ENCODE results near the gene IDH3G. TPM values are rescaled to one million over a fixed set of nuclear protein-coding genes. Genes with fewer than 3 reads are reported as not detected.
A peak's percentile ranks its signal among the peaks of the same experiment; 100 is the strongest.

Gene IDH3G
- total and polyA plus RNA-seq, 4 donors: 33.3 to 72.5 (median 47.6) TPM

GRCh38 chrX:153799326-153799725 lies 5.2 kb upstream of the IDH3G start:
- no peak for DNase-seq
- no peaks in the 10 kb centered on the region for H3K27me3 ChIP-seq (ENCODE audit: control insufficient read depth in 1 of 2, insufficient read depth in 2 of 2, low read length in 1 of 2)
- 86 to 97% methylated on average over 5 of the region's 5 CpGs for WGBS, 2 donors
- intact Hi-C loops (cut with DNase I): no loop called here
- no peak for ATAC-seq (ENCODE audit: low FRiP score)
- no peaks in the 10 kb centered on the region for H3K4me1 ChIP-seq (ENCODE audit: control insufficient read depth in 1 of 2, insufficient read depth in 2 of 2, low read length in 2 of 2)
- no peak overlapping the region for H3K4me3 ChIP-seq (ENCODE audit: low read length in 2 of 2)
- no peak overlapping the region for H3K27ac ChIP-seq (ENCODE audit: low read depth in 1 of 2, low read length in 2 of 2)
- no peaks in the 10 kb centered on the region for H3K9me3 ChIP-seq (ENCODE audit: control insufficient read depth, low read length)
- H3K36me3 ChIP-seq (ENCODE audit: control insufficient read depth in 1 of 2, insufficient read depth in 2 of 2, low read length in 1 of 2): peaks cover 0 to 3% of the 10 kb centered on the region in 2 donors

DNA sequence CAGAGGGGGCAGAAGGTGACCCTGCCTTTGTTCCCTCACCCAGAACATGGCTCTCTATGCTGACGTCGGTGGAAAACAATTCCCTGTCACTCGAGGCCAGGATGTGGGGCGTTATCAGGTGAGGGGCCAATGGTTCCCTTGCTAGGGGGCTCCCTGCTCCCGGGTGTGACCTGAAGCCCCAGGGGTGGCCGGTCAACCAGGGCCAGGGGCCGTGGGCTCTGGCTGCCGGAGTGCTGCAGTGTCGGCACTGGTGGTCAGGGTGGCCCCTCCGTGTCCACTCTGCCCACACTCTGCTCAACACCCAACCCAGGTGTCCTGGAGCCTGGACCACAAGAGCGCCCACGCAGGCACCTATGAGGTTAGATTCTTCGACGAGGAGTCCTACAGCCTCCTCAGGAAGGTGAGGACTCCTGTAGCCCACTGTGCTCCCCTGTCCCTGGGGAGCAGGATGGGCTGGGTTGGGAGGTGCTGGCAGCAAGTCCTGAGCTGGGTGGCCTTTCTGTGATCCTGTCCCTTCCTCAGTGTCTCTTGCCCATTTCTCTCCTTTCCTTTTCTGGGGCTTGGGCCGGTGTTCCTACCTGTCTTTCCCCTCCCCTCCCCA lies 3.3 kb upstream of the IDH3G start:
- Histone ChIP-seq H3K9me3 (ENCODE audit: control insufficient read depth, low read length) (no peaks in the 10 kb centered on the region), H3K27ac (ENCODE audit: low read depth in 1 of 2, low read length in 2 of 2) (no peak overlapping the region), H3K4me1 (ENCODE audit: control insufficient read depth in 1 of 2, insufficient read depth in 2 of 2, low read length in 2 of 2) (no peaks in the 10 kb centered on the region), H3K27me3 (ENCODE audit: control insufficient read depth in 1 of 2, insufficient read depth in 2 of 2, low read length in 1 of 2) (no peaks in the 10 kb centered on the region), H3K4me3 (ENCODE audit: low read length in 2 of 2) (no peak overlapping the region), H3K36me3 (ENCODE audit: control insufficient read depth in 1 of 2, insufficient read depth in 2 of 2, low read length in 1 of 2) (peaks cover 0 to 3% of the 10 kb centered on the region in 2 donors)
- WGBS, 2 donors: 88 to 92% methylated on average over 14 to 15 of the region's 15 CpGs
- ATAC-seq (ENCODE audit: low FRiP score): no peak
- DNase-seq: no peak
- intact Hi-C loops (cut with DNase I): no loop called here

- 3 to 40% methylated on average over 45 to 47 of the region's 47 CpGs for WGBS, 2 donors
- H3K27me3 ChIP-seq (ENCODE audit: control insufficient read depth in 1 of 2, insufficient read depth in 2 of 2, low read length in 1 of 2): no peaks in the 10 kb centered on the region
- intact Hi-C loops (cut with DNase I): no loop called here
Observed at GRCh38 chrX:153794897-153795816, 982 bp upstream of the IDH3G start.

GRCh38 chrX:153793291-153793690 lies 884 bp downstream of the IDH3G start:
- ATAC-seq (ENCODE audit: low FRiP score) (no peak), DNase-seq (no peak)
- Histone ChIP-seq H3K4me3 (ENCODE audit: low read length in 2 of 2) (peak overlapping the region; percentile 15 to 50), H3K4me1 (ENCODE audit: control insufficient read depth in 1 of 2, insufficient read depth in 2 of 2, low read length in 2 of 2) (no peaks in the 10 kb centered on the region), H3K27me3 (ENCODE audit: control insufficient read depth in 1 of 2, insufficient read depth in 2 of 2, low read length in 1 of 2) (no peaks in the 10 kb centered on the region), H3K9me3 (ENCODE audit: control insufficient read depth, low read length) (no peaks in the 10 kb centered on the region), H3K36me3 (ENCODE audit: control insufficient read depth in 1 of 2, insufficient read depth in 2 of 2, low read length in 1 of 2) (peaks cover 0 to 1% of the 10 kb centered on the region in 2 donors), H3K27ac (ENCODE audit: low read depth in 1 of 2, low read length in 2 of 2) (no peak overlapping the region)
- WGBS, 2 donors: 6 to 30% methylated on average over 7 of the region's 7 CpGs
- intact Hi-C loops (cut with DNase I): no loop called here

More at GRCh38 chrX:153794897-153795816, 982 bp upstream of the IDH3G start:
- ATAC-seq (ENCODE audit: low FRiP score): no peak
- Histone ChIP-seq H3K9me3 (ENCODE audit: control insufficient read depth, low read length) (no peaks in the 10 kb centered on the region), H3K36me3 (ENCODE audit: control insufficient read depth in 1 of 2, insufficient read depth in 2 of 2, low read length in 1 of 2) (peaks cover 0 to 3% of the 10 kb centered on the region in 2 donors), H3K27ac (ENCODE audit: low read depth in 1 of 2, low read length in 2 of 2) (peak overlapping the region in 1 of 2 donors; percentile 55), H3K4me1 (ENCODE audit: control insufficient read depth in 1 of 2, insufficient read depth in 2 of 2, low read length in 2 of 2) (no peaks in the 10 kb centered on the region), H3K4me3 (ENCODE audit: low read length in 2 of 2) (peak overlapping the region; percentile 20 to 42)
- no peak for DNase-seq

GRCh38 chrX:153792368-153792767 lies 1.8 kb downstream of the IDH3G start:
- intact Hi-C loops (cut with DNase I): no loop called here
- H3K4me1 ChIP-seq (ENCODE audit: control insufficient read depth in 1 of 2, insufficient read depth in 2 of 2, low read length in 2 of 2): no peaks in the 10 kb centered on the region
- no peak overlapping the region for H3K4me3 ChIP-seq (ENCODE audit: low read length in 2 of 2)

GRCh38 chrX:153791104-153791852 lies 2.9 kb downstream of the IDH3G start:
- H3K27ac ChIP-seq (ENCODE audit: low read depth in 1 of 2, low read length in 2 of 2): no peak overlapping the region
- no peaks in the 10 kb centered on the region for H3K36me3 ChIP-seq (ENCODE audit: control insufficient read depth in 1 of 2, insufficient read depth in 2 of 2, low read length in 1 of 2)
- no peaks in the 10 kb centered on the region for H3K4me1 ChIP-seq (ENCODE audit: control insufficient read depth in 1 of 2, insufficient read depth in 2 of 2, low read length in 2 of 2)
- 80 to 86% methylated on average over 17 of the region's 17 CpGs for WGBS, 2 donors
- no peaks in the 10 kb centered on the region for H3K27me3 ChIP-seq (ENCODE audit: control insufficient read depth in 1 of 2, insufficient read depth in 2 of 2, low read length in 1 of 2)
- no peak overlapping the region for H3K4me3 ChIP-seq (ENCODE audit: low read length in 2 of 2)
- no peaks in the 10 kb centered on the region for H3K9me3 ChIP-seq (ENCODE audit: control insufficient read depth, low read length)
- DNase-seq (no peak), ATAC-seq (ENCODE audit: low FRiP score) (no peak)
- intact Hi-C loops (cut with DNase I): no loop called here

More at GRCh38 chrX:153792368-153792767, 1.8 kb downstream of the IDH3G start:
- Histone ChIP-seq H3K27me3 (ENCODE audit: control insufficient read depth in 1 of 2, insufficient read depth in 2 of 2, low read length in 1 of 2) (no peaks in the 10 kb centered on the region), H3K27ac (ENCODE audit: low read depth in 1 of 2, low read length in 2 of 2) (no peak overlapping the region), H3K9me3 (ENCODE audit: control insufficient read depth, low read length) (no peaks in the 10 kb centered on the region), H3K36me3 (ENCODE audit: control insufficient read depth in 1 of 2, insufficient read depth in 2 of 2, low read length in 1 of 2) (no peaks in the 10 kb centered on the region)
- DNase-seq: no peak
- 81 to 89% methylated on average over 6 of the region's 6 CpGs for WGBS, 2 donors
- no peak for ATAC-seq (ENCODE audit: low FRiP score)

DNA sequence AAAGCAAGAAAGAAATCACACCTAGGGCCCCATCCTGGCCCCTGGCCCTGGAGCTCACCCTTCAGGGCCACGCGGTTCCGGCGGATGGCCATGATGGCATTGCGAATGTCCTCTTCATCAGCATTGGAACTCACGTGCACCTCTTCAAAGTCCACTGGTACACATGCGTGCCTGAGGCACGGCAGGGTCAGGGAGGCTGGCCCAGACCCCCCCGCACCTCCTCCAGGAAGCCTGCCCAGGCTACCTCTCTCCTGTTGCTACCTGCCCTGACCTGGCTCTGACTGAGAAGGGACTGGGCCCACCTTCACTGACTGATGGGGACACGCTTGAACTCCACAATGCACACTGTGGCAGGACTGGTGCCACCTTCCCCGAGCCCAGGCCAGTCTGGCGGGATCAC lies 4.5 kb downstream of the IDH3G start:
- WGBS, 2 donors: 90 to 95% methylated on average over 12 of the region's 12 CpGs
- DNase-seq (no peak), ATAC-seq (ENCODE audit: low FRiP score) (no peak)
- Histone ChIP-seq H3K9me3 (ENCODE audit: control insufficient read depth, low read length) (no peaks in the 10 kb centered on the region), H3K36me3 (ENCODE audit: control insufficient read depth in 1 of 2, insufficient read depth in 2 of 2, low read length in 1 of 2) (peaks cover 0 to 3% of the 10 kb centered on the region in 2 donors), H3K27me3 (ENCODE audit: control insufficient read depth in 1 of 2, insufficient read depth in 2 of 2, low read length in 1 of 2) (no peaks in the 10 kb centered on the region), H3K27ac (ENCODE audit: low read depth in 1 of 2, low read length in 2 of 2) (no peak overlapping the region), H3K4me3 (ENCODE audit: low read length in 2 of 2) (no peak overlapping the region), H3K4me1 (ENCODE audit: control insufficient read depth in 1 of 2, insufficient read depth in 2 of 2, low read length in 2 of 2) (no peaks in the 10 kb centered on the region)
- intact Hi-C loops (cut with DNase I): no loop called here

DNA sequence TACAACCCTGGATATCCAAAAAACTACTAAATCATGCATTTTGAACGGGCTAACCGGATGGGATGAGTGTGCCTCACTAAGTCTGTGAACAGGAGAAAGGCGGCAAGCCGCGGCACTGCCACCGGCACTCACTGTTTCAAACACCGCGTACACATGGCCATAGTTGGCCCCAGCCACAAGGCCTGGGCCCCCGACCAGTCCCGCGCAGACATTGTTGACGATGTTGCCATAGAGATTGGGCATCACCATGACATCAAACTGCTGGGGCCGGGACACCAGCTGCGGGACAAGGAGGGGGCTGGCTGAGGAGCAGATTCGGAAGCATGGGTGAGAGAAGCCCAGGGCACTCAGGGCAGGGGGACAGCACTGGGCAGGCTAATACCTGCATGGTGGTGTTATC lies 7.5 kb downstream of the IDH3G start:
- 70 to 84% methylated on average over 15 of the region's 15 CpGs for WGBS, 2 donors
- no peak overlapping the region for H3K4me3 ChIP-seq (ENCODE audit: low read length in 2 of 2)
- H3K4me1 ChIP-seq (ENCODE audit: control insufficient read depth in 1 of 2, insufficient read depth in 2 of 2, low read length in 2 of 2): no peaks in the 10 kb centered on the region
- no peak overlapping the region for H3K27ac ChIP-seq (ENCODE audit: low read depth in 1 of 2, low read length in 2 of 2)
- H3K27me3 ChIP-seq (ENCODE audit: control insufficient read depth in 1 of 2, insufficient read depth in 2 of 2, low read length in 1 of 2): no peaks in the 10 kb centered on the region
- intact Hi-C loops (cut with DNase I): no loop called here
- DNase-seq: no peak
- no peaks in the 10 kb centered on the region for H3K9me3 ChIP-seq (ENCODE audit: control insufficient read depth, low read length)
- no peak for ATAC-seq (ENCODE audit: low FRiP score)
- H3K36me3 ChIP-seq (ENCODE audit: control insufficient read depth in 1 of 2, insufficient read depth in 2 of 2, low read length in 1 of 2): peaks cover 0 to 3% of the 10 kb centered on the region in 2 donors
